ENCODE data around the gene RPS6KA5.
"Not testable (repeated sequence)": the region's sequence is repeated elsewhere in the genome, so short reads cannot be mapped to it uniquely, and the experiment has no call there.

RPS6KA5 gene

DNA sequence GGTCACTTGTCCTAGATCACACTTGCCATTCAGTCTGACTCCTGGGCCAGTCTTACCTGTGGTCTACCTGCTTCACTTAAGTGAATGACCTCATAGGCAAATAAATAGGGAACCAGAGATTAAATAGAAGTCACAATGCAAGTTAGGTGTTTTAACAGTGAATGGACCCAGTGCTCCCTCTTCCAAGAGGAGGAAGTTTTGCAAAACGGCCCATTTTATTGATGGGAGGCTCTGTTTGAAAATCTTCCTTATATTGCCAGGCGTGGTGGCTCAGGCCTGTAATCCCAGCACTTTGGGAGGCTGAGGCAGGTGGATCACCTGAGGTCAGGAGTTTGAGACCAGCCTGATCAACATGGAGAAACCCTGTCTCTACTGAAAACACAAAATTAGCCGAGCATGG, 79.8 kb downstream of the RPS6KA5 start:
- DNase-seq: not testable (repeated sequence)

DNA sequence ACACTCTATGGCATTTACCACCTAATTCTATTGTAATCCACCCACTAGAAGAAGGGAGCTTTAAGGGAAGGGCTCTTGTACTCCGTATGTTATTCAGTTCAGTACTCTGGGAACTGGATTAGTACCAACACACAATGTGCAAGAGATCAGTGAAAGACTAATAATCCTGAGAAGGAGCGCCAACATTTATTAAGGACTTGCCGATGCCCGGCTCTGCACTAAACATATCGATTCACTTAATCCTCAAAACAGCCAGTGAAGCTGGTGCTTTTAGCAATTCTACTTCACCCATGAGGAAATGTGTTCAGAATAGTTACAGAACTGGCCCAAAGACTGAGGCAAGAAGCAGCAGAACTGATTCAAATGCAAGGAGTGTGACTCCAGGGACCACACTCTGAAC, 80.9 kb downstream of the RPS6KA5 start:
- DNase-seq: no peak

DNA sequence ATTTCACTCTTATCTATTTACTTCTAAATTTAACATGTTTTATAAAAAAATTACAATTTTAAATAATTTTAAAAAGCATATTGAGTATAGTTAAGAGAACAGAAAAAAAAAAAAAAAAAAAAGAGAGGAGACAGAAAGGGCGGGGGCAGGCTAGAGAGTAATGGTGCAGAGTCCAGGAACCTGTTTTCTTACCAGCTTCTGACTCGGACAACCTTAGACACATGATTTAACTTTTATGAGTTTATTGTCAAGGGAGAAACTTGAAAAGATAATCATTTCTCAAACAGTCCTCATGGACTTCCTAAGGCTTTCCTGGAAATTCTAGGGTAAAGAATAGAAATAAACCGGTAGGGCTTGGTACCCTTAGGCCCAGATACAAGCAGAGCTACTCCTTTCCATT, 84.3 kb downstream of the RPS6KA5 start:
- DNase-seq: no peak

DNA sequence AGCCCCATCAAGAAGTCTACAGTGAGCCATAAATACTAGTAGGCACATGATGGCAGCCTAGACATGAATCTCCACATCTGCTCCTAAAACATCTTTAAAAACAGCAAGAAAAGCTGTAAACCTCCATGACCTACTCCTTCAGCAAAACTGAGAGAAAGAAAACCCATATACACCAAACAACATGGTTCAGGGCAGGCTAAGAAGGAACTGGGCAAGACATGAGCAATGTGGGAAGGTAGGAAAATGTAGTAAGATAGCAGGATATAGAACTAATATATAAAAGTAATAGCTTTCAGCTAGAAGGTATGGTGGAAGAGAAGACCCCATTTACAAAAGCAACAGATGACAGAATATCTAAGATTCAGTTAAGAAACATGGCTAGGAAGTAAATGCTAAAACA, 88.8 kb downstream of the RPS6KA5 start:
- DNase-seq: no peak

DNA sequence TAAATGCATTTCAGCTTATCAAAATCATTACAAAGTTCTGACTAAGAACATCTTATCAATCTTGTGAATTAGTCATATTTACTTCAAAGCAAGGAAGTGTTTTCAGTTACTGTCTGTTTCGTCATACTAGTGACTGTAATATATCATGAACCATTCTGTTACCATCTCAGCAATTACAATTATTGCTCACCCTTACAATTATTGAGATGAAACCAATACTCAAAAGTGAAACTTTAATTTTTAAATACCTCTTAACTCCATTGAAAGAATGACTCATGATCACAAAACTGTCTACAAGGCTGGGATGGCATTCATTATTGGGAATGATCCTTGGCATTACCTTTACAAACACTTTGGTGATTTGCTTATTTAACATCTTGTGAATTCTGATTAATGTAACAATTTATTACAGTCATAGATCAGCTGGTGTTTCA, 90.3 kb downstream of the RPS6KA5 start:
- DNase-seq: no peak

GRCh38 chr14:90969531-90970166, 90.8 kb downstream of the RPS6KA5 start:
- DNase-seq: no peak

- DNase-seq: no peak
Observed at GRCh38 chr14:90968025-90968424, 92.4 kb downstream of the RPS6KA5 start.

- no peak for DNase-seq
Observed at GRCh38 chr14:90966493-90966892, 93.9 kb downstream of the RPS6KA5 start.

- no peak for DNase-seq
Observed at GRCh38 chr14:90965765-90966164, 94.7 kb downstream of the RPS6KA5 start.

DNA sequence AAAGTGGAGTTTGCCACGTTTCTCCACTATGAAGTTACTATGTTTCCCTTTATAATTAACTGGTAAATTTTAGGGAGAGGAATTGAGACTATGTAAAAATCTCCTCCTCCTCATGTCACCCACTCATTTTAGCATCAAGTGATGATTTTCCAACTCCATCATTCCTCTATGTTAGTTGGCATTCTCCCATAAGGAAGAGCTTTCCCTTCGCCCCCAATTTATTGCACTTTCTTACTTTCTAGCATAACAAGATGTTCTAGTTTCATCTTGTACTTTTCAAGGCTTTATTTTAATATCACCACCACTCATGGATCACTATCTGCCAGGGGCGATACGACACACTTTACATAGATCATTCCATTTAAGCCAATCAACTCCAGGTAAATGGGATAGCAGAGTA, 97.1 kb downstream of the RPS6KA5 start:
- no peak for DNase-seq

GRCh38 chr14:90962505-90963109, 97.8 kb downstream of the RPS6KA5 start:
- DNase-seq: no peak

DNA sequence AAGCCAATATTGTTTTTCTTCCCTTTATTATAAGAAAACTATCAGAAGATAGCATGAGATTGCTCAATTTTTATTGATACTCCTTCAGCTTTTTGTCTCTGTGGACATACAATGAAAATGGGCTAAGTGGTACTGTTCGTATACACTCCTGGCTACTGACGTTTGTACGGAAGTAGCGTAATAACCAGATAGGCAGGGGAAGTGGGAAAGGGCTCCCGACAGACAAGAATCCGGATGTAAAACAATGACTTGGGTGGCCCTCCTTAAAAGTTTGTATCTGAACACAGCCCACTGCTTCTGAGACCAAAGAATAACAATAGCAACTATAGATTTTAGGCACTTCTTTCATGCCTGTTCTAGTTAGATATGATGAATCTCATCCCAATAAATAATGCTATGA, 99.6 kb downstream of the RPS6KA5 start:
- no peak for DNase-seq

DNA sequence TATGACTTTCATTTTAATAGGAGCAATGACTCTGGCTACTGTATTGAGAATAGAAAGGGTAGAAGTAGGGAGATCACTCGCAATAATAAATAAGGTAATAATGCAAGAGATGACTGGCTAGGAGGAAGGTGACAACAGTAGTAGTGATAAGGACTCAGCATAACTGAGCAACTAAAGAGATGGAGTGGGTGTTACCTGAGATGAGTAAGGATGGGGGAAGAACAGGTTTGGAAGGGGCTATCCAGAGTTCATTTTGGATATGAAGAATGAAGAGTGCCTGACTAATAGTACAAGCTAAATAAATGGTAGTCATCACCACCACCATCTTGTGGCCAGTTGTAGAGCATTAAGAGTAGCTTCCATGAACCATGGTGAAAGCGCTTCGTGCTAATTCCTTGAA, 101.1 kb downstream of the RPS6KA5 start:
- DNase-seq: no peak

DNA sequence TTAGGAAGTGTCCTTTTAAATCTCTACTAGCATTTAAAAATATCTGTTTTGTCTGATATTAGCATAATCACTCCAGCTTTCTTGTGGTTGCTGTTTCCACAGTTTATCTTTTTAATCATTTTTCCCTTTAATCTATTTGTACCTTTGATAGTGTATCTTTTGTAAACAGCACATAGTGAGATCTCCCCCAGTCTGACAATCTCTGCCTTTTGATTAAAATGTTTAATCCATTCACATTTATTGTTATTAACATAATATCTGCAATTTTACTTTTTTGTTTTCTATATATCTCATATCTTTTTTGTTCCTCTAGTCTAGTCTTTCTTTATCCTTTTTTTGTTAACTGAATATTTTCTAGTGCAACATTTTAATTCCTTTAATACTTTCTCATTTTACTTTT, 104.2 kb downstream of the RPS6KA5 start:
- DNase-seq: no peak

DNA sequence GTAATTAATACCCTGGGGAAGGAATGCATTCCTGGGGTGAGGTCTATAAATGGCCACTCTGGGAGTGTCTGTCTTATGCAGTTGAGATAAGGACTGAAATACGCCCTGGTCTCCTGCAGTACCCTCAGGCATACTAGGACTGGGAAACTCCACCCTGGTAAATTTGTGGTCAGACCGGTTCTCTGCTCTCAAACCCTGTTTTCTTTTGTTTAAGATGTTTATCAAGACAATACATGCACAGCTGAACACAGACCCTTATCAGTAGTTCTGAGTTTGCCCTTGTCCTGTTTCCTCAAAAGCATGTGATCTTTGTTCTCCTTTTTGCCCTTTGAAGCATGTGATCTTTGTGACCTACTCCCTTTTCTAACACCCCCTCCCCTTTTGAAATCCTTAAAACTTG, 106.8 kb downstream of the RPS6KA5 start:
- not testable (repeated sequence) for DNase-seq

GRCh38 chr14:90943367-90943766, 117.1 kb downstream of the RPS6KA5 start:
- no peak for DNase-seq

GRCh38 chr14:90942511-90942910, 117.9 kb downstream of the RPS6KA5 start:
- no peak for DNase-seq

DNA sequence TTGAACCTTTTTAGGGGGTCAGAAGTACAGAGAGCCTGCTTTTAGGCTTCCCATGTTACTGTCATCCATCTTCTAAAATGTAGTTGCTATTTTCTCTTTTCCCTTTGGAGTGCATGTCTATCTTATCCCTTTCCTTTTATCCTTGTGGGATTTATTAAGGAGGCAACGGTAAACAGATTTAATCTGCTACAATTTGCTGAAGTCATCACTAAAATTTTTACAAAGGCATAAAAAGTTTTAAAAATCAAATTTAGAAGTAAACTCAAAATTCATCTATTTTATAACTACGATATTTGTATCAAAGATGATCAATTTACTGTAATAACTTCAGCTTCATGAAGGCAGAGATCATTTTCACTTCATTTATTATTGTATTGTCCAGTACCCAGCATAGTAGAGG, 118.7 kb downstream of the RPS6KA5 start:
- DNase-seq: no peak

DNA sequence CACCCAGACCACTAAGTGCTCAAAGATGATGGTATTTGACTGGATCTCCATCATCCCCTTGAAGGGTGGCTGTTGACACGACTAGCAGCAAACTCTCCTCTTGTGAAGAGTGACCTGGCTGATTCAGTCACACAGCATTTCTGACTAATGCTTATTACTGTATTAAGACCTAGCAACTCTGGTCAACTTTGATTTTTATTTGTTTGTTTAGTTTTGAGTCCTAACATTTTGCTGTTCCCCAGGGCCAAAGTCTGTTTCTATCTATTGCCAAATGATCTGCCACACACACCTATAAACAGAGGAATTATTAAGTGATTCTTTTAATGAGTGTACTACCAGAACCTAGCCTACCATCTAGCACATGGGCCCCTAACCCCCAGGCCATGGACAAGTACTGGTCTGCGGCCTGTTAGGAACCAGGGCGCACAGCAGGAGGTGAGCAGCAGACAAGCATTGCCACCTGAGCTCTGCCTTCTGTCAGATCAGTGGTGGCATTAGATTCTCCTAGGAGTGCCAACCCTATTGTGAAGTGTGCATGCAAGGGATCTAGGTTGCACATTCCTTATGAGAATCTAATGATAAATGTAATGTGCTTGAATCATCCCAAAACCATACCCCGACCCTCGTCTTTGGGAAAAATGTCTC, 120.0 kb downstream of the RPS6KA5 start:
- no peak for DNase-seq

DNA sequence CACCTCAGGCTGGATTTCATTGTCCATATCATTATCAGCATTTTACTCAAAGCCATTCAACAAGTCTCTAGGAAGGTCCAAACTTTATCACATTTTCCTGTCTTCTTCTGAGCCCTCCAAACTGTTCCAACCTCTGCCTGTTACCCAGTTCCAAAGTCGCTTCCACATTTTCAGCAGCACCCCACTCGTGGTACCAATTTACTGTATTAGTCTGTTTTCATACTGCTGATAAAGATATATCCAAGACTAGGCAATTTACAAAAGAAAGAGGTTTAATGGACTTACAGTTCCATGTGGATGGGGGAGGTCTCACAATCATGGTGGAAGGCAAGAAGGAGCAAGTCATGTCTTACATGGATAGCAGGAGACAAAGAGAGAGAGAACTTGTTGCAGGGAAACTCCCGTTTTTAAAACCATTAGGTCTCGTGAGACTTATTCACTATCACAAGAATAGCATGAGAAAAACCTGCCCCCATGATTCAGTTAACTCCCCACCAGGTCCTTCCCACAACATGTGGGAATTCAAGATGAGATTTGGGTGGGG, 121.1 kb downstream of the RPS6KA5 start:
- not testable (repeated sequence) for DNase-seq

GRCh38 chr14:90938615-90939014, 121.8 kb downstream of the RPS6KA5 start:
- DNase-seq: no peak

DNA sequence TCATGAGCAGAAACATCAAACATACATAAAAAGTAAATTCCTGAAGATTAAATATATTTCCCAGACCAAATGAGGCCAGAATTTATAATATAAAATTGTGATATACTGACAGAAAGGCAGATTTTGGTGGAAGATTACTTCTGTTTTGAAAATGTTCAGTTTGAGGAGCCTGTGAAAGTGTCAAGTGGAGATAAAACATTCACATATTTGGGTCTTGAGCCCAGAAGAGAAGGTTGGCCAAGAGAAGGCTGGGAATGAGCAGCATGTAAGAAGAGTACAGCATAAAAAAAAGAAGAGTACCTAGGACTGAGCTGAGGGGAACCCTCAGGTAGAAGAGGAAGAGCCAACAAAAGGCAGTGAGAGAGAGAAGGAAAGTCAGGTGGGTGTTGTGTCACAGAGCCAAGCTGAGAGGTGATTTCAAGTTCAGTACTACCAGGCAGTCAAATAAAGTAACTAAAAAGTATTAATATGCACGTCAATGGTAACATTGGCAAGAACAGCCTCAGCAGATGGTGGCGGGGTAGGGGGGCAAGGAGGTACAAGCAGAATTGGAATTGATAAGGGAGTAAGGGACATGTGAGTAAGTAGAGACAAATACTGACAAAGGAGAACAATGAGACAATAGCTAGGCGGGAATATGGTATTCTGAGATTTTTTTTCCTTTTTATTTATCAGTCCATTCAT, 123.5 kb downstream of the RPS6KA5 start:
- DNase-seq: no peak

- DNase-seq: no peak
Observed at GRCh38 chr14:90924621-90925340, 135.7 kb downstream of the RPS6KA5 start.
